Stimulated activated CD4-positive, alpha-beta T cell treated with anti-CD3 and anti-CD28 coated beads, Interleukin-1b, Interleukin-23, amount 100 ng/mL, for 48 hours (primary cell): ENCODE measurements around the gene MAP1LC3A.

ENCODE experiments used
- DNase-seq: peaks from one replicate; pipeline ENCODE4 v3.0.0-alpha.2; 2020

MAP1LC3A gene

GRCh38 chr20:34530342-34530741, 28.2 kb upstream of the MAP1LC3A start:
- DNase-seq: no peak

GRCh38 chr20:34531608-34532265, 26.8 kb upstream of the MAP1LC3A start:
- no peak for DNase-seq

- DNase-seq: no peak
These were observed 26.2 kb upstream of the MAP1LC3A start for GRCh38 chr20:34532320-34532719.

GRCh38 chr20:34532756-34533155, 25.8 kb upstream of the MAP1LC3A start:
- DNase-seq: no peak

GRCh38 chr20:34534391-34535165, 23.9 kb upstream of the MAP1LC3A start:
- DNase-seq: no peak

GRCh38 chr20:34535301-34535840, 23.1 kb upstream of the MAP1LC3A start:
- no peak for DNase-seq

- no peak for DNase-seq
These were observed 22.7 kb upstream of the MAP1LC3A start for GRCh38 chr20:34535857-34536256.

- peak; percentile 48 for DNase-seq
These were observed 21.6 kb upstream of the MAP1LC3A start for GRCh38 chr20:34536798-34537394.

DNA sequence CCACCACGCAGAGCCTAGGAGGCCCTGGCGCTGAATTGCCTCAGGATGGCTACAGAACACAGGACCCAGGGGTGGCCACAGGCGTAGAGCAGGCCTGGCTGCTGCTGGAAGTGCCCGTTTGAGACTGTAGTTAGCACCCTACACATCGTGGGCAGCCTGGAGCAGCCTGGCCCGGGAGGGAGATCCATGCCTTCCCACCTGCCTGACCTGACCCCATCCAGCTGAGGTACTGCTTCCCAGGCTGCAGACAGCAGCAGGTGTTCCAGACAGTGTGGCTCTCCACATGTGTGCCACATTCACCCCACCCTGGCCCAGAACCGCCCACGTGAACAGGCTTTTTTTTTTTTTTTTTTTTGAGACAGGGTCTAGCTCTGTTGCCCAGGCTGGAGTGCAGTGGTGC, 20.9 kb upstream of the MAP1LC3A start:
- DNase-seq: no peak

DNA sequence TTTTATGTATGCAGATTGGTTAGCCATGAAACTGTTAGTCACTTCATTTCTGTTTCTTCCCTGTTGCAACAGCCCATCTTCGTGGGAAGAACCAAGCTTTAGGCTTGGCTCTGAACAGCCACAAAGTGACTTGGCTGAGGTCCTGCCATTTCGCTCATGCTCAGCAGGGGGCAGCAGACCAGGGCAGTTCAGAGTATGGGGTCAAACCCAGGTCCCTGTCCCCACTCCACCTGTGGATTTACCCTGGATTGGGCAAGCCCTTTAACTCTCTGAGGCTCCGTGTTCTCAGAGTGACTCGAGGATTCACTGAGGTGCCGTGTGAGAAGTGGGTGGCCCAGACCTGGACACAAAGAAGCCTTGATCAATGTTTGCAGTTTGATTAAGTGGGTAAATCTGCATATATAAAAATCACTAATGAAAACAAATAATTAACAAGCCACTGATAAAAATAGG, 19.8 kb upstream of the MAP1LC3A start:
- DNase-seq: peak; percentile 59

DNA sequence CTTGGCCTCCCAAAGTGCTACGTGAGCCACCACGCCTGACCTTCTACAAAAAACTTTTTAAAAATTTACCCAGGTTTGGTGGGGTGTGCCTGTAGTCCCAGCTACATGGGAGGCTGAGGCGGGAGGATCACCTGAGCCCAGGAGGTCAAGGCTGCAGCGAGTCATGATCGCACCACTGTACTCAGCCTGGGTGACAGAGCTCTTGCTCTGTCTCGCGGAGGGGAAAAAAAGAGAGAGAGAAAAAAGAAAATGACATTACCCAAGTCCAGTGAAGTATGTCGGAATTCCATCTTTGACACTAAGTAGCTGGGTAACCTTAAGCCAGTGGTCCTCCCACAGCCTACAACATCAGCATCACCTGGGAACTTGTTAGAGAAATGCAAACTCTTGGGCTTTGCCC, 18.8 kb upstream of the MAP1LC3A start:
- DNase-seq: no peak

DNA sequence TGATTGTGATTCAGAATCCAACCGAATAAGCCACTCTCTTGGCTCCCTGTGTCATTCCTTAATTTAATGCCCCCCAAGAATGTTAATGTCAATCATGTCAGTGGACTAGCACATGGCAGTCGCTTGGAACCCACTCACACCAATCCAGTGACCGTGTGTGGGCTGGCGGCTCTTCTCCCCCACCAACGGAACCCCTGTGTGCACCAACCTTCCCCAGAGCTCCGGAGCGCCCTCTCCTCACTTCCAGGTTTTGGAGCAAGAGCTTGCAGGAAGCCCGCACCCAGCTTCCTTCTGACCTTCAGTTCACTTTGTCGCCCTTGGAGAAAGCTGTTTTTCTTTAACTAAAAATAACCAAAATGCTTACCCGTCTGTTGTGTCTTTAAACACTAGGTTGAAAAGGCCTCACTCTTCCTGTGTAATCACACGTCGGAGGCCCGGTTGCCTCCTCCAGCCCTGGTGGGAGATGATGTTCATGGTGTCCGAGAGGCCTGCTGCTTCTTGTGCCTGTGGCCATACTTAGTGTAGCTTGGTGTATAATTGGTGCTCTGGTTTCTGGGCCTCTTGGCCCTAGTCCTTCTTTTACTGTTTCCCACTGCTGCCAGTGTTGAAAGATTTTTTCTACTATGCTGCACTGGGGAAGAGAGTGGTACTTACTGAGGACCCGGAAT, 17.8 kb upstream of the MAP1LC3A start:
- DNase-seq: no peak

GRCh38 chr20:34541264-34541901, 17.1 kb upstream of the MAP1LC3A start:
- no peak for DNase-seq

- DNase-seq: no peak
These were observed 16.6 kb upstream of the MAP1LC3A start for GRCh38 chr20:34541917-34542316.

GRCh38 chr20:34542439-34542838, 16.1 kb upstream of the MAP1LC3A start:
- no peak for DNase-seq

- no peak for DNase-seq
These were observed 15.0 kb upstream of the MAP1LC3A start for GRCh38 chr20:34543463-34544056.

DNA sequence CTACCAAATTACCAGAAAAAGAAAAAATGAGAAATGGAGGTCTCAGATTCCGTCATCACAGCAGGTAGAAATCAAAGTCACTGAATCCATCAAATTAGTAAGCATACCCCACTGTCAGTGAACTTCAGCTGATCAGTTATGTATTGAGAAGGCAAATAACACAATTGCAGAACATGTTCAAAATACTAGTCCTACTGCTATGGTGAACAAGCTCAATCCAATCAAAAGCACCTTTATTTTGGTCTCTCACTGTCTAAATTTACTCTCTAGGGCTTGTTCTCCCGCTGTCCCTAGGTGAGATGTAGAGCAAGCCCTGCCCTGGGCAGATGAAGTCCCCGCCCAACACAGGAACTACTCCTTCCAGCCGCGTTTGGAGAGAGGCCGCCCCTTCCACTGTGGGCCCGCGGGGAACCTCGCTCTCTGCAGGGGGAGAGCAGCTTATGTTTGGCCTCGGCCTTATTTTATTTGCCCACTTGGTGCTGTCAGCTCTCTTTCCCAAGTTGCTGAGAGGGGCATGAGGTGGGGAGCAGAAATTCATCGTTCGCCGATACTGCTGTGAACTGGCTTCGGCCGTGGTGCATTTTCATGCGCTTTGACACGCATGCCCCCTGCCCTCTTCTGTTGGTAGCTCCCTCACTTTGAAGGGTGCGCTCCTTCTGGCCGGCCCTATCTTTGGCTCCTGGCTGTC, 14.3 kb upstream of the MAP1LC3A start:
- no peak for DNase-seq

DNA sequence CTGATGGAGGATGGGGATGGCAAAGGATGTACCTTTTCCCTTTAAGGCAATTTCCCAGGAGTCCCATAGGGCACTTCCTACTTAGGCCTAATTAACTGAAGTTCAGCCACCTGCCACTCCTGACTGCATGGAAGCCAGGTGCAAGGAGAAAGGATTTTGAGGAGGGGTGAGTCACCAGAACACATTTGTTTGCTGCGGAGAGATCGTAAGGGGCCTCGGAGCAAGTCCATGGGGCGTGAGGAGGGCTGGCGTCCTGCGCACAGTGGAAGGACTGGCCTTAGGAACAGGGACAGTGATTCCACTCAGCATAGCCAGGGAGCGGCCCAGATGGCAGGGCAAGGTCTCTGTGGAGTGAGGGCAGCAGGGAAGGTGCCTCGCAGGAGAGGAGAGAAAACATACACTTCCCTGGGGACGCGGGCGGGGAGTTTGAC, 11.8 kb upstream of the MAP1LC3A start:
- no peak for DNase-seq

GRCh38 chr20:34547844-34548613, 10.5 kb upstream of the MAP1LC3A start:
- no peak for DNase-seq

GRCh38 chr20:34549291-34549928, 9.1 kb upstream of the MAP1LC3A start:
- DNase-seq: no peak
